Endothelial cell of umbilical vein (primary cell): ENCODE results near the gene HOXA1. TPM values are rescaled to one million over a fixed set of nuclear protein-coding genes. Genes with fewer than 3 reads are reported as not detected.

Source experiments
- BruUV-seq: library from RNA; stranded (reverse); fragments of 400-500 nt; replicated peaks from 2 replicates; lab custom pipeline; 2021; lab: Mats Ljungman, UMichigan
- CTCF ChIA-PET: fragments of 300-600, 350-600 bp; sonication (Branson Sonifier 250); formaldehyde crosslinking; loops from one replicate; lab custom pipeline; 2021; ENCODE audit warnings: antibody characterized with exemption, inconsistent platforms; lab: Charles Lee
- POLR2A ChIA-PET: fragments of 300-600, 350-600 bp; sonication (Branson Sonifier 250); formaldehyde crosslinking; loops from one replicate; lab custom pipeline; 2021; ENCODE audit warnings: antibody characterized with exemption, inconsistent platforms; lab: Charles Lee
- DNase-seq: peaks from one replicate; pipeline ENCODE4 v3.0.0-alpha.2; 2011; ENCODE audit warnings: low read depth, low spot score
- FAIRE-seq: peaks from 2 replicates; lab custom pipeline; 2011; peaks lifted over from hg19 to GRCh38; lab: Jason Lieb, UNC
- H2AFZ ChIP-seq: 2 replicates; pipeline ENCODE4 v1.6.0; 2012; ENCODE audit warnings: low read depth, low read length, control low read depth, inconsistent platforms
- H3K27ac ChIP-seq: 2 replicates; pipeline ENCODE4 v1.5.1; 2011; ENCODE audit warnings: low read depth, mild to moderate bottlenecking, control low read depth, low read length, moderate library complexity; ENCODE audit not compliant: insufficient read depth
- H3K27me3 ChIP-seq, 2 experiments: 2 replicates each; pipeline versions ENCODE4 v1.6.0 to v1.6.1; 2011; ENCODE audit warnings: low read length in 2 of 2, mixed read lengths in 1 of 2; ENCODE audit not compliant: control insufficient read depth in 2 of 2, insufficient read depth in 2 of 2
- H3K36me3 ChIP-seq, 2 experiments: 2 replicates in 1 of 2; 3 replicates in 1 of 2; pipeline ENCODE4 v1.5.1; 2011; ENCODE audit warnings: low read length in 2 of 2, mild to moderate bottlenecking in 1 of 2, moderate library complexity in 1 of 2; ENCODE audit not compliant: control insufficient read depth in 2 of 2, insufficient read depth in 2 of 2; ENCODE audit errors: extremely low read depth in 1 of 2
- H3K4me1 ChIP-seq: 3 replicates; pipeline ENCODE4 v1.5.1; 2011; ENCODE audit warnings: mild to moderate bottlenecking, low read length; ENCODE audit not compliant: control insufficient read depth, insufficient read depth; ENCODE audit errors: extremely low read depth
- H3K4me2 ChIP-seq: 2 replicates; pipeline ENCODE4 v1.6.1; 2011; ENCODE audit warnings: low read length, control low read depth, mixed read lengths; ENCODE audit not compliant: insufficient read depth
- H3K4me3 ChIP-seq, 3 experiments: fragments of 200-600 bp in 1 of 3; sonication (generic), shearing (Covaris generic) in 1 of 3; replicated peaks in 1 of 3; 2 replicates each; pipeline ENCODE4 v1.5.1; 2011 to 2016; ENCODE audit warnings: control low read depth in 3 of 3, low read length in 3 of 3, mild to moderate bottlenecking in 2 of 3, inconsistent platforms in 1 of 3, low read depth in 1 of 3, moderate library complexity in 1 of 3; ENCODE audit not compliant: insufficient read depth in 1 of 3
- H3K79me2 ChIP-seq: 2 replicates; pipeline ENCODE4 v1.6.0; 2012; ENCODE audit warnings: low read length, inconsistent platforms; ENCODE audit not compliant: control insufficient read depth, insufficient read depth
- H3K9ac ChIP-seq: replicated peaks from 2 replicates; pipeline ENCODE3; 2011; ENCODE audit warnings: low read length, control low read depth; ENCODE audit not compliant: insufficient read depth; ENCODE audit errors: extremely low read depth
- H3K9me1 ChIP-seq: replicated peaks from 3 replicates; pipeline ENCODE4 v1.6.0; 2011; ENCODE audit warnings: mild to moderate bottlenecking, low read length; ENCODE audit not compliant: control insufficient read depth, insufficient read depth; ENCODE audit errors: extremely low read depth
- H3K9me3 ChIP-seq: replicated peaks from 2 replicates; pipeline ENCODE4 v1.5.1; 2012; ENCODE audit warnings: low read length, inconsistent platforms; ENCODE audit not compliant: control insufficient read depth, insufficient read depth
- H4K20me1 ChIP-seq: replicated peaks from 2 replicates; pipeline ENCODE3; 2011; ENCODE audit warnings: mild to moderate bottlenecking, low read length; ENCODE audit not compliant: control insufficient read depth, insufficient read depth; ENCODE audit errors: extremely low read depth
- CTCF ChIP-seq, 2 donors: IDR thresholded peaks; 1 replicate in 1 of 2; 2 replicates in 1 of 2; pipeline ENCODE4 v1.5.1; 2011; ENCODE audit warnings: low read length in 2 of 2, mild to moderate bottlenecking in 2 of 2, moderate library complexity in 2 of 2, control low read depth in 1 of 2, inconsistent platforms in 1 of 2, low read depth in 1 of 2; ENCODE audit not compliant: insufficient read depth in 1 of 2; ENCODE audit errors: extremely low read depth in 1 of 2
- EZH2 ChIP-seq: IDR thresholded peaks from 2 replicates; pipeline ENCODE4 v1.6.1; 2012; ENCODE audit warnings: borderline replicate concordance, low read depth, mild to moderate bottlenecking, moderate library complexity, low read length, inconsistent platforms; ENCODE audit not compliant: severe bottlenecking
- FOS ChIP-seq: IDR thresholded peaks from 2 replicates; pipeline ENCODE4 v1.6.1; 2011; ENCODE audit warnings: mild to moderate bottlenecking, low read length, moderate library complexity, borderline replicate concordance; ENCODE audit not compliant: insufficient read depth
- GATA2 ChIP-seq: IDR thresholded peaks from 2 replicates; pipeline ENCODE4 v1.7.0; 2011; ENCODE audit warnings: low read depth, mild to moderate bottlenecking, moderate library complexity, mixed read lengths, low read length; ENCODE audit not compliant: insufficient read length, insufficient read depth
- JUN ChIP-seq: IDR thresholded peaks from 2 replicates; pipeline ENCODE4 v1.6.1; 2011; ENCODE audit warnings: borderline replicate concordance, low read depth; ENCODE audit not compliant: insufficient read length, insufficient read depth
- MYC ChIP-seq: IDR thresholded peaks from one replicate; pipeline ENCODE4 v1.6.1; 2011; ENCODE audit warnings: mild to moderate bottlenecking, low read depth, low read length
- POLR2A ChIP-seq: IDR thresholded peaks from 2 replicates; pipeline ENCODE4 v1.6.1; 2012; ENCODE audit warnings: low read depth, mild to moderate bottlenecking, control low read depth, low read length
- POLR2AphosphoS5 ChIP-seq: IDR thresholded peaks from 2 replicates; pipeline ENCODE4 v1.6.1; 2012; ENCODE audit warnings: low read depth, mild to moderate bottlenecking, control low read depth, low read length, moderate library complexity; ENCODE audit not compliant: insufficient read depth
- dilution Hi-C: fragments of 300-500 bp; cut with MboI; formaldehyde crosslinking; loops from one replicate; pipeline ENCODE4 v1.15.0; 2019; ENCODE audit warnings: low sequenced_read_pairs; ENCODE audit not compliant: extremely low pct_ligation_motif_present
- intact Hi-C: fragments of 100-400 bp; cut with micrococcal nuclease; formaldehyde crosslinking; loops from one replicate; pipeline ENCODE4 v1.10.0; 2022
- polyA plus RNA-seq, 4 experiments: library from polyadenylated mRNA; depleted of rRNA in 3 of 4; stranded (reverse) in 3 of 4; unstranded in 1 of 4; fragments of >200 nt; gene quantifications; 2 replicates each; pipeline versions ENCODE4 v1.2.1 to v1.2.3, GENCODE V29; 2011 to 2012; ENCODE audit warnings: missing spikeins in 1 of 4
- total RNA-seq: library from RNA; stranded (reverse); gene quantifications from 2 replicates; pipeline ENCODE4 v1.2.3, GENCODE V29; 2021
- TF ChIP-seq, protein P1 (sequence below): IDR thresholded peaks from 2 replicates; pipeline ENCODE4 v1.6.1; 2011; ENCODE audit not compliant: insufficient read depth, insufficient read length

Gene HOXA1
- total and polyA plus RNA-seq, 2 donors (not counting 3 experiments of a cell fraction or from before 2014, with no cell fraction given) = 1.2 to 2.4 TPM

GRCh38 chr7:27121684-27122076 is 25.9 kb upstream of the HOXA1 start:
- H2AFZ ChIP-seq = no peak overlapping the region
- FAIRE-seq (no peak), DNase-seq (no peak)
- intact Hi-C loops (no loop called here), dilution Hi-C loops (no loop called here)
- no peaks in the 10 kb centered on the region for H3K27me3 ChIP-seq
- POLR2A ChIA-PET = interaction anchor here (1.2 to 1.5 kb wide), 2 partner anchors 22 to 24 kb away, joined by 4 read pairs; no protein-coding TSS in a partner anchor
- peak overlapping the region; percentile 92 for H3K4me2 ChIP-seq
- H3K27ac ChIP-seq = peak overlapping the region; percentile 96
- no peak for TF ChIP-seq GATA2
- TF ChIP-seq JUN = no peak
- no peak for TF ChIP-seq MYC
- no peak for TF ChIP-seq POLR2A
- no peak for TF ChIP-seq CTCF (IDR thresholded peaks at IDR 0.05; ENCODE audit: extremely low read depth in 1 of 2, insufficient read depth in 1 of 2, low read depth in 1 of 2, low read length in 2 of 2)
- TF ChIP-seq, protein P1, sequence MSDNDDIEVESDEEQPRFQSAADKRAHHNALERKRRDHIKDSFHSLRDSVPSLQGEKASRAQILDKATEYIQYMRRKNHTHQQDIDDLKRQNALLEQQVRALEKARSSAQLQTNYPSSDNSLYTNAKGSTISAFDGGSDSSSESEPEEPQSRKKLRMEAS = no peak
- no peak for TF ChIP-seq POLR2AphosphoS5
- no peak for TF ChIP-seq FOS
- no peak for TF ChIP-seq EZH2
- H3K4me1 ChIP-seq = peaks cover 94% of the 10 kb centered on the region
- H3K9ac ChIP-seq = peak overlapping the region; percentile 81
- H4K20me1 ChIP-seq = no peaks in the 10 kb centered on the region
- H3K9me3 ChIP-seq = no peaks in the 10 kb centered on the region
- CTCF ChIA-PET = interaction anchor here (0.8 to 9.1 kb wide), 2 partner anchors 15 to 40 kb away, joined by 3 to 70 read pairs; no protein-coding TSS in a partner anchor
- no peaks in the 10 kb centered on the region for H3K36me3 ChIP-seq
- H3K79me2 ChIP-seq = peaks cover 70% of the 10 kb centered on the region
- H3K4me3 ChIP-seq = peak overlapping the region in 2 of 3 experiments; percentile 9 to 68
- no peaks in the 10 kb centered on the region for H3K9me1 ChIP-seq
- BruUV-seq = no TSS peak
